ENCODE results near the gene RHOC.
A peak's percentile ranks its signal among the peaks of the same experiment; 100 is the strongest.

The RHOC gene

DNA sequence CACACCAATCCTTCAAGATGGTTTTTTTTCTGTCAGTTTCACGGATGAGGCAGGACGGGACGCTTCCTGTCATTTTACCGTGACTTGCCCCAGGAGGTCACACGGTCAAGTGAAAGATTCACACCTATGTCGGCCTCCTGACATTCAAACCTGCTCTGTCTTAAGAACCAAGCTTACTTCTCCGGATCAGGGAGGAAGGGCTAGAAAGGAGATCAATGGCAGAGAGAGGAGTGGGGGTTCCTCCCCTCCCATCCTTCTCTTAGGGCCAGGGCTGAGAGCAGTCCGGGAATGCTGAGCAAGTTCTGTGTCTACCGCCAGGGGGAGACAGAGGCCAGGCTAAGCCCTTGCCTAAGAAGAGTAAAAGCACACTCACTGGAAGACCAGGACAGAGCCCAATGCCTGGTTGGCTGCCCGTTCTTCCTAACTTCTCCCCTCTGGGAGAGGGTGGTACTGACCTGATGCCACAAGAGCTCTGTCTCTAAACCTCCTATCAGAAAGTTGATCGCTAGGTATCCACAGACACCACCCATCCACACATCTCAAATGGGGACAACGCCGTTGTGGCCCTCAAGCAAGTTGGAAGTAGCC, 9.3 kb upstream of the RHOC start:
- TF ChIP-seq, protein P1, sequence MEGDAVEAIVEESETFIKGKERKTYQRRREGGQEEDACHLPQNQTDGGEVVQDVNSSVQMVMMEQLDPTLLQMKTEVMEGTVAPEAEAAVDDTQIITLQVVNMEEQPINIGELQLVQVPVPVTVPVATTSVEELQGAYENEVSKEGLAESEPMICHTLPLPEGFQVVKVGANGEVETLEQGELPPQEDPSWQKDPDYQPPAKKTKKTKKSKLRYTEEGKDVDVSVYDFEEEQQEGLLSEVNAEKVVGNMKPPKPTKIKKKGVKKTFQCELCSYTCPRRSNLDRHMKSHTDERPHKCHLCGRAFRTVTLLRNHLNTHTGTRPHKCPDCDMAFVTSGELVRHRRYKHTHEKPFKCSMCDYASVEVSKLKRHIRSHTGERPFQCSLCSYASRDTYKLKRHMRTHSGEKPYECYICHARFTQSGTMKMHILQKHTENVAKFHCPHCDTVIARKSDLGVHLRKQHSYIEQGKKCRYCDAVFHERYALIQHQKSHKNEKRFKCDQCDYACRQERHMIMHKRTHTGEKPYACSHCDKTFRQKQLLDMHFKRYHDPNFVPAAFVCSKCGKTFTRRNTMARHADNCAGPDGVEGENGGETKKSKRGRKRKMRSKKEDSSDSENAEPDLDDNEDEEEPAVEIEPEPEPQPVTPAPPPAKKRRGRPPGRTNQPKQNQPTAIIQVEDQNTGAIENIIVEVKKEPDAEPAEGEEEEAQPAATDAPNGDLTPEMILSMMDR (IDR thresholded peaks at IDR 0.05; ENCODE audit: borderline replicate concordance, insufficient read depth, low read depth, low read length) = peak; percentile 92
- no peak overlapping the region for H3K4me3 ChIP-seq (ENCODE audit: low read depth, low read length)

- TF ChIP-seq, protein P1 (IDR thresholded peaks at IDR 0.05; ENCODE audit: borderline replicate concordance, insufficient read depth, low read depth, low read length) = no peak
- peak within 1 kb of the TSS; percentile 62 for H3K4me3 ChIP-seq (ENCODE audit: low read depth, low read length)
These were observed 8.5 kb upstream of the RHOC start, which contains the start of gene PPM1J for GRCh38 chr1:112715264-112716053. Gene PPM1J (minus strand): TSS chr1:112715332. CDS start chr1:112715301, 31 bp downstream.

DNA sequence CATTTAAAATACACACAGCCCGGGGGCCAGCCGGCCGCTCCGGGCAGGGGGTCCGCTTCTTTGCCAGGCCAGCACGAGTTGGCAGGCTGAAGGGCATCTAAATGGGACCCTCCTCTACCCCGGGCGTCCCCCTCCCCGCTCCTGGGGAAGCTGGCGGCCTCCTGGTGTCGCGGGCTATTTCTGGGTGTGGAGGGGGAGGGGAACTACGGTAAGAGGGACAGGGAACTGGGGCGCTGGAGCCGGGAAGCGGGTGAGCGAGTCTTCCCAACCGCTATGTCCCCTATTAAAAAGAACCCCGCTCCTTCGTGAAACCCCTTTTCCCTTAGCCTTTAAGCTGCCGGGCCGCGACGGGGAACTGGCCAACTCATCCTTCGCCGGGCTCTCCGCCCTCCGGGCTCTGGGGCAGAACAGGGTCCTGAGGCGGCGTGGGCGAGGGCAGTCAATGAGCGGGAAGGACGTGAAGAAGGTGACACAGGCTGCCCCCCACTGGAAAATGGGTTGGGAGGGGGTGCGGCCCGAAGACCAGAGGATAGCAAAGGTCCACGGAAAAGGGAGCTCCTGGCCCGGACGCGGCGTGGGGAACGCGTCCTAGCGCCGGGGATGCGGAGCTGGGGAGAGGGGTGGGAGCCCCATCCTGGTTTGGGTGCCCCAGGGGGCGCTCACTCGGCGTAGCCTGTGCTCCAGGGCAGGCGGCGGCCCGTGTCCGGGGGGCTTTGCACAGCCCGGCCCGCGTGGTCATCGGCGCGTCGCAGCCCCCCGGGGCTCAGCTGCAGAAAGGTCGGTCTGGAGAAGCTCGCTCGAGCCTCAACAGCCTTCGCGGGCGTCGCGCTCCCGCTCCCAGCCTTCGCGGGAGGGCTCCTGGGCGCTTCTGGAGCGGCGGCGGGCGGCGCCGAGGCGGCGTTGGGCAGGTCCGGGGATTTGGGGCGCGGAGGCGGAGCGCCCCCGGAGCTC, 7.7 kb upstream of the RHOC start:
- H3K4me3 ChIP-seq (ENCODE audit: low read depth, low read length) = peak overlapping the region; percentile 62
- TF ChIP-seq, protein P1 (IDR thresholded peaks at IDR 0.05; ENCODE audit: borderline replicate concordance, insufficient read depth, low read depth, low read length) = 0 out of 2 replicates have a peak, but pooled peaks have one; percentile 20

DNA sequence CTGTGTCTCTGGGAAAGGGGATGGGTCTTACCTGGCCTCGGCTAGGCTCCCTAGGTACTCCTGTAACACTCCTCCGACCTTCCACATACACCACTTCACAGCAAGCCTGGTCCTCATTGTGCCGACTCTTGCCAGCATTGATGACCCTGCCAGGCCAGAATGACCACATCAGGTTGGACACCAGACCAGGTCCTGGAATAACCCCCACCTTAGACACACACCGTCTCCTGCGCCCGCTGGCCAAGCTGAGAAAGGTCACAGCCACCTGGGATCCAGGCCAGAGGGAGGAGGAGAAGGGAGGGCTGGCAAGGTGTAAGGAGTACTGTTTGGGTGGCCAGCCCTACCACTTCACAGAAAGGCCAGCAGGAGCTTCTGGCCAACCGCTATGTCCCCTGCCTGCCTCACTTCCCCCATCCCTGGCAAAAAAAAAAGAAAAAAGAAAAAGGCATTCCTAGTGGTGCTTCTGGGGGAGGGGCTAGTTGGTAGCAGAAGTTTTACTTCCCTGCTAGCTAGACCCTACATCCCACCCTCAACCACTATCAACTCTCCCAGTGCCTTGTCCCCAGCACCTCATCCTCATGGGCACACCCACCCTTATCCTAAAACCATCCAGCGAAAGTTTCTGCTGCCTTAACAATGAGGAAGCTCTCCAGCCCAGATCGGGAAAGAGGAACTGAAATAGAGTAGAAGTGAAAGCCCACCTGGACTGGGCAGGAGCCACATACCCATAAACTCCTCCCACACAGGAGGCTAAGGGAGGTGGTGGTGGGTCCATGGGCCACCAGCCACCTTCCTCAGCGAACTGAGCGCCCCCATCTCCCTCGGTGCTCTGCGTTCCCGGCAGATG, 6.8 kb upstream of the RHOC start:
- TF ChIP-seq, protein P1 (IDR thresholded peaks at IDR 0.05; ENCODE audit: borderline replicate concordance, insufficient read depth, low read depth, low read length) = no peak
- H3K4me3 ChIP-seq (ENCODE audit: low read depth, low read length) = peak overlapping the region; percentile 62

GRCh38 chr1:112712701-112713128, 5.8 kb upstream of the RHOC start:
- TF ChIP-seq, protein P1 (IDR thresholded peaks at IDR 0.05; ENCODE audit: borderline replicate concordance, insufficient read depth, low read depth, low read length) = no peak
- H3K4me3 ChIP-seq (ENCODE audit: low read depth, low read length) = no peak overlapping the region

DNA sequence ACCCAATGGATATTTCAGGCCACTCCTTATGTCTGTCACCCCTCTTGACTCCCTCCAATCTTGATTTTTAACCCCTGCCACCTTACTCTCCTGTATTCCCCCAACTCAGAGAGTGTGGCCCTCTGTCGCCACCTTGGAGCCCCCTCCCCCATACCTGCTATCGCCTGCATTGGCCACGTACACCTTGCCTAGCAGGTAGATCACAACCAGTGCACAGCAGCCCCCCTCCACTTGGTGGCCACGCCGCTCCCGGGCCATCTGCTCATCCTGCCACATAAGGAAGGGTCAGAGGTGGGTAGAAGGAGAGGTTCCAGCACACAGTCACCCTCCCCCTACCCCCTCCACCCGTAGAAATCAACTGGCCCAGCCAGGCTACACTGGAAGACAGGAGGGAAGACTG, 5.3 kb upstream of the RHOC start:
- TF ChIP-seq, protein P1 (IDR thresholded peaks at IDR 0.05; ENCODE audit: borderline replicate concordance, insufficient read depth, low read depth, low read length) = no peak
- H3K4me3 ChIP-seq (ENCODE audit: low read depth, low read length) = no peak overlapping the region

Measured in GM12875 (cell line).